PFSK-1 (cell line): ENCODE data around the gene MORN1.

Source experiments
- POLR2AphosphoS5 ChIP-seq: IDR thresholded peaks from 2 replicates; pipeline ENCODE4 v1.6.1; 2012; ENCODE audit warnings: low read depth, mild to moderate bottlenecking, control low read depth, low read length, moderate library complexity
- TAF1 ChIP-seq: IDR thresholded peaks from 2 replicates; pipeline ENCODE4 v1.6.1; 2012; ENCODE audit warnings: low read length, control low read depth, borderline replicate concordance; ENCODE audit not compliant: insufficient read depth

- TF ChIP-seq POLR2AphosphoS5 (no peak), TAF1 (no peak)
Measured at GRCh38 chr1:2348346-2349325, 42.7 kb downstream of the MORN1 start.
